Liver (tissue), 9 donors: Measurements from ENCODE around the gene SERPINB4. TPM values are rescaled to one million over a fixed set of nuclear protein-coding genes. Genes with fewer than 3 reads are reported as not detected.

Experiments
- DNase-seq: peaks from one replicate; pipeline ENCODE4 v3.0.0-alpha.2; 2017; ENCODE audit warnings: low spot score
- H3K27ac ChIP-seq, 2 donors: one replicate each; pipeline ENCODE4 v1.7.0; 2013; ENCODE audit warnings: inconsistent platforms in 2 of 2, low read length in 2 of 2, control low read depth in 1 of 2, low read depth in 1 of 2, mild to moderate bottlenecking in 1 of 2
- H3K27me3 ChIP-seq, 4 donors: one replicate each; pipeline versions ENCODE4 v1.6.1 to v1.7.0; 2013; ENCODE audit warnings: low read length in 3 of 4, inconsistent platforms in 1 of 4, mild to moderate bottlenecking in 1 of 4, moderate library complexity in 1 of 4; ENCODE audit not compliant: control insufficient read depth in 4 of 4, insufficient read depth in 4 of 4
- H3K36me3 ChIP-seq, 4 donors: one replicate each; pipeline versions ENCODE4 v1.6.1 to v1.7.0; 2013; ENCODE audit warnings: low read length in 3 of 4, mild to moderate bottlenecking in 3 of 4, low read depth in 1 of 4, moderate library complexity in 1 of 4; ENCODE audit not compliant: control insufficient read depth in 4 of 4, insufficient read depth in 3 of 4
- H3K4me1 ChIP-seq, 4 donors: one replicate each; pipeline versions ENCODE4 v1.6.1 to v1.7.0; 2013; ENCODE audit warnings: low read length in 3 of 4, mild to moderate bottlenecking in 3 of 4, moderate library complexity in 1 of 4; ENCODE audit not compliant: control insufficient read depth in 4 of 4, insufficient read depth in 4 of 4
- H3K4me3 ChIP-seq, 3 donors: one replicate each; pipeline versions ENCODE4 v1.6.1 to v1.7.0; 2013; ENCODE audit warnings: low read length in 3 of 3, control low read depth in 1 of 3, low read depth in 1 of 3, mild to moderate bottlenecking in 1 of 3
- H3K9ac ChIP-seq, 2 donors: one replicate each; pipeline ENCODE4 v1.7.0; 2013; ENCODE audit warnings: low read length in 2 of 2, mild to moderate bottlenecking in 2 of 2, moderate library complexity in 2 of 2, control low read depth in 1 of 2, low read depth in 1 of 2
- H3K9me3 ChIP-seq, 4 donors: one replicate each; pipeline versions ENCODE4 v1.6.1 to v1.7.0; 2013; ENCODE audit warnings: low read length in 3 of 4; ENCODE audit not compliant: control insufficient read depth in 4 of 4
- ATF3 ChIP-seq: IDR thresholded peaks from 2 replicates; pipeline ENCODE4 v1.6.1; 2016; ENCODE audit warnings: antibody characterized with exemption
- CTCF ChIP-seq: fragments of 150-350 bp; IDR thresholded peaks from 2 replicates; pipeline ENCODE4 v1.5.1; 2017; ENCODE audit warnings: improper control_type of control experiment, low read depth, low read length; ENCODE audit not compliant: missing input control
- EGR1 ChIP-seq, 2 donors: IDR thresholded peaks; 2 replicates each; pipeline ENCODE4 v1.6.1; 2016 to 2018; ENCODE audit warnings: antibody characterized with exemption in 2 of 2, low read depth in 2 of 2
- FOXA1 ChIP-seq: IDR thresholded peaks from 2 replicates; pipeline ENCODE4 v1.6.1; 2016; ENCODE audit warnings: antibody characterized with exemption
- FOXA2 ChIP-seq: IDR thresholded peaks from 2 replicates; pipeline ENCODE4 v1.6.1; 2016; ENCODE audit warnings: antibody characterized with exemption
- GABPA ChIP-seq, 2 donors: IDR thresholded peaks in 1 of 2; conservative IDR thresholded peaks in 1 of 2; 2 replicates each; pipeline ENCODE4 v1.6.1; 2016; ENCODE audit warnings: antibody characterized with exemption in 2 of 2, mild to moderate bottlenecking in 1 of 2, moderate library complexity in 1 of 2
- HNF4A ChIP-seq, 2 donors: conservative IDR thresholded peaks; 2 replicates each; pipeline ENCODE4 v1.6.1; 2016; ENCODE audit warnings: antibody characterized with exemption in 2 of 2, mild to moderate bottlenecking in 2 of 2
- HNF4G ChIP-seq: IDR thresholded peaks from 2 replicates; pipeline ENCODE4 v1.6.1; 2016; ENCODE audit warnings: antibody characterized with exemption
- JUND ChIP-seq, 2 donors: IDR thresholded peaks; 2 replicates each; pipeline ENCODE4 v1.6.1; 2016; ENCODE audit warnings: antibody characterized with exemption in 2 of 2
- MAX ChIP-seq: IDR thresholded peaks from 2 replicates; pipeline ENCODE4 v1.6.1; 2016; ENCODE audit warnings: antibody characterized with exemption
- NR2F2 ChIP-seq: IDR thresholded peaks from 2 replicates; pipeline ENCODE4 v1.6.1; 2016; ENCODE audit warnings: antibody characterized with exemption
- RAD21 ChIP-seq, 2 donors: IDR thresholded peaks; 2 replicates each; pipeline ENCODE4 v1.6.1; 2016; ENCODE audit warnings: antibody characterized with exemption in 2 of 2, mild to moderate bottlenecking in 2 of 2
- REST ChIP-seq: IDR thresholded peaks from 2 replicates; pipeline ENCODE4 v1.6.1; 2016; ENCODE audit warnings: antibody characterized with exemption, mild to moderate bottlenecking
- RXRA ChIP-seq, 2 donors: IDR thresholded peaks; 2 replicates each; pipeline ENCODE4 v1.6.1; 2017 to 2018; ENCODE audit warnings: antibody characterized with exemption in 2 of 2, mild to moderate bottlenecking in 1 of 2
- SP1 ChIP-seq: IDR thresholded peaks from 2 replicates; pipeline ENCODE4 v1.6.1; 2018; ENCODE audit warnings: antibody characterized with exemption, mild to moderate bottlenecking
- TAF1 ChIP-seq: conservative IDR thresholded peaks from 2 replicates; pipeline ENCODE4 v1.6.1; 2016; ENCODE audit warnings: antibody characterized with exemption, mild to moderate bottlenecking
- YY1 ChIP-seq: IDR thresholded peaks from 2 replicates; pipeline ENCODE4 v1.6.1; 2016; ENCODE audit warnings: antibody characterized with exemption, mild to moderate bottlenecking
- ZBTB33 ChIP-seq: IDR thresholded peaks from 2 replicates; pipeline ENCODE4 v1.6.1; 2016; ENCODE audit warnings: antibody characterized with exemption
- WGBS: extraction: QIAGEN DNeasy Blood & Tissue Kit; methylation state at CpG from one replicate; pipeline ENCODE4 v1.1.7; 2013; 5-methylcytosine and 5-hydroxymethylcytosine counted together
- polyA plus RNA-seq, 2 donors: library from polyadenylated mRNA; stranded (reverse) in 1 of 2; unstranded in 1 of 2; fragments of 200-250 nt in 1 of 2; fragments of >200 nt in 1 of 2; fragmentation: Nextera tagmentation in 1 of 2; extraction: Ambion mirVana in 1 of 2; gene quantifications; one replicate each; pipeline versions ENCODE4 v1.2.1 to v1.2.3, GENCODE V29; 2013 to 2015
- total RNA-seq, 2 donors: library from RNA; depleted of rRNA; stranded (reverse); fragments of >200 nt; gene quantifications; one replicate each; pipeline ENCODE4 v1.2.3, GENCODE V29; 2014
- donor health status: healthy.
- donor health status: healthy.
- donor health status: healthy.
- donor health status: healthy.
- donor health status: healthy.

Gene SERPINB4
- total and polyA plus RNA-seq, 4 donors: not detected

GRCh38 chr18:63677500-63678225, 33.6 kb upstream of the SERPINB4 start:
- Histone ChIP-seq H3K4me1 (peaks cover 0 to 17% (median 8%) of the 10 kb centered on the region in 4 donors), H3K27ac (no peak overlapping the region), H3K9me3 (no peaks in the 10 kb centered on the region), H3K27me3 (no peaks in the 10 kb centered on the region), H3K36me3 (no peaks in the 10 kb centered on the region), H3K4me3 (no peak overlapping the region), H3K9ac (no peak overlapping the region)
- TF ChIP-seq MAX (no peak), CTCF (no peak), SP1 (no peak), ZBTB33 (no peak), FOXA2 (no peak), JUND (IDR thresholded peaks at IDR 0.05) (no peak), HNF4G (no peak), EGR1 (IDR thresholded peaks at IDR 0.05; ENCODE audit: low read depth in 2 of 2) (no peak), NR2F2 (no peak), TAF1 (no peak), RXRA (IDR thresholded peaks at IDR 0.05) (no peak), RAD21 (IDR thresholded peaks at IDR 0.05) (no peak), GABPA (IDR thresholded peaks at IDR 0.05 in 1 of 2, conservative IDR thresholded peaks at IDR 0.05 in 1 of 2) (no peak), HNF4A (conservative IDR thresholded peaks at IDR 0.05) (no peak), YY1 (no peak), REST (no peak), FOXA1 (no peak), ATF3 (no peak)
- WGBS: 77% methylated on average over 5 of the region's 5 CpGs
- no peak for DNase-seq
